HFF-Myc (cell line): ENCODE results near the gene DNER.

Experiments
- DNase-seq: peaks from one replicate; pipeline ENCODE4 v3.0.0-alpha.2; 2011; ENCODE audit warnings: low read depth; ENCODE audit errors: extremely low read depth
- H3K4me3 ChIP-seq: replicated peaks from 2 replicates; pipeline ENCODE4 v1.5.1; 2011; ENCODE audit warnings: low read depth, mild to moderate bottlenecking, control low read depth, low read length
- TF ChIP-seq, protein P1 (sequence below): IDR thresholded peaks from 2 replicates; pipeline ENCODE4 v1.5.1; 2012; ENCODE audit warnings: mild to moderate bottlenecking, low read depth, low read length, control low read depth; ENCODE audit errors: missing control alignments

Gene DNER

GRCh38 chr2:229477269-229477755 is 237.0 kb downstream of the DNER start:
- DNase-seq, result no peak
- TF ChIP-seq, protein P1, sequence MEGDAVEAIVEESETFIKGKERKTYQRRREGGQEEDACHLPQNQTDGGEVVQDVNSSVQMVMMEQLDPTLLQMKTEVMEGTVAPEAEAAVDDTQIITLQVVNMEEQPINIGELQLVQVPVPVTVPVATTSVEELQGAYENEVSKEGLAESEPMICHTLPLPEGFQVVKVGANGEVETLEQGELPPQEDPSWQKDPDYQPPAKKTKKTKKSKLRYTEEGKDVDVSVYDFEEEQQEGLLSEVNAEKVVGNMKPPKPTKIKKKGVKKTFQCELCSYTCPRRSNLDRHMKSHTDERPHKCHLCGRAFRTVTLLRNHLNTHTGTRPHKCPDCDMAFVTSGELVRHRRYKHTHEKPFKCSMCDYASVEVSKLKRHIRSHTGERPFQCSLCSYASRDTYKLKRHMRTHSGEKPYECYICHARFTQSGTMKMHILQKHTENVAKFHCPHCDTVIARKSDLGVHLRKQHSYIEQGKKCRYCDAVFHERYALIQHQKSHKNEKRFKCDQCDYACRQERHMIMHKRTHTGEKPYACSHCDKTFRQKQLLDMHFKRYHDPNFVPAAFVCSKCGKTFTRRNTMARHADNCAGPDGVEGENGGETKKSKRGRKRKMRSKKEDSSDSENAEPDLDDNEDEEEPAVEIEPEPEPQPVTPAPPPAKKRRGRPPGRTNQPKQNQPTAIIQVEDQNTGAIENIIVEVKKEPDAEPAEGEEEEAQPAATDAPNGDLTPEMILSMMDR, result no peak
- no peak overlapping the region for H3K4me3 ChIP-seq

DNA sequence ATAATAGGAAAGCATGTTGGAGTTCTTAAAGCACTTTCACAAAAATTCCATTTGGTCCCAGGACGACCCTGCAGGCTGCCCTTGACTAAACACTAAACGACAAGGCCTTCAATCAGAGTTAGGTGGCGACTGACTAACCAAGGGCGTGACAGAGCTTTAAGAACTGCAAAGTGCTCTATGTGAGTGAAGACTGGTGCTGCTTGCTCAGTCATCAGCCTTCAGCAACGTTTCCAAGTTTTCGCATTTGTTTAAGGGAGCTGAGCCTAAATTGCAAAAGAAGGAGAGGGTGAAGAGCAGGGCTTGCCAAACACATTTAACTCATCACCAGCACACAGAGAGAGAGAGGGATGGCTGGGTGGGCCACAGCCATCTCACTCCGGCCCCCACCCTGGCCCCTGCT is 238.6 kb downstream of the DNER start:
- no peak for DNase-seq
- no peak overlapping the region for H3K4me3 ChIP-seq
- TF ChIP-seq, protein P1, result no peak

DNA sequence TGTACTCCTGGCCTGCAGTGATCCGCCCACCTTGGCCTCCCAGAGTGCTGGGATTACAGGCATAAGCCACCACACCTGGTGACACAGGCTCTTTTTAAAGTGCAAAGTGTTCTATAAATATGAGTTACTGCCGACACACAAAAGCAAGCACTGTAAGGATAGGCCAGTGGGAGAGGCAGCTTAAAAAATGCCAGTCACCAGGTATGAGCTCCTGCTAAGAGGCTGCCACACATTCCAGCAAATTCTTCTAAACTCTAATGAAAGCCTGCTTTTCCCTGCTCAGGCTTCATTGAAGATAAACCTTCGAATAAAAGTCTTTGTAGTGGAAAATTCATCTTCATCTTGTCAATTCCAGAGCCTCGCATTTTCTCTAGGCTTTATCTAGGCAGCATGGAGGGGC is 240.2 kb downstream of the DNER start:
- TF ChIP-seq, protein P1, result no peak
- no peak for DNase-seq
- no peak overlapping the region for H3K4me3 ChIP-seq

- DNase-seq, result no peak
Measured at GRCh38 chr2:229470781-229471180, 243.6 kb downstream of the DNER start.

DNA sequence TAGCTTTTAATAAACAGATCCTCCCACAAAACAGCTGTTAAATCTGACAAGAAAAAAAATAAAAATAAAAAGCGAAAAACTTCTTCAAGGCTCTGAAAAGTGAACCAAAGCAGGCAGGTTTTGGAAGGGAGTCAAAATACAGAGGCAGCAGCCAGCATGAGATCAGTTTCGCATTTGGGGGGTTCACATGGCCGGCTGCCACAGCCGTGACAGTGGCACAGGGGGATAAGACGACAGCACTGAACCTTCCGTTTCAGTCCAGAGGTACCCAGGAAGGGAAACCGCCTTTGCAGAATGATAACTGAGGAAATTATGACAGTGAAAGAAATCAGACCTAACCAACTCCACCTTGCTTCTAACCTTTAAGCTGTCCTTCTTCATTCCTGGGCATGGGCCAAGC is 246.6 kb downstream of the DNER start:
- no peak for DNase-seq
- TF ChIP-seq, protein P1, result no peak
- H3K4me3 ChIP-seq, result no peak overlapping the region

More at GRCh38 chr2:229470781-229471180, 243.6 kb downstream of the DNER start:
- TF ChIP-seq, protein P1, result no peak
- no peak overlapping the region for H3K4me3 ChIP-seq

DNA sequence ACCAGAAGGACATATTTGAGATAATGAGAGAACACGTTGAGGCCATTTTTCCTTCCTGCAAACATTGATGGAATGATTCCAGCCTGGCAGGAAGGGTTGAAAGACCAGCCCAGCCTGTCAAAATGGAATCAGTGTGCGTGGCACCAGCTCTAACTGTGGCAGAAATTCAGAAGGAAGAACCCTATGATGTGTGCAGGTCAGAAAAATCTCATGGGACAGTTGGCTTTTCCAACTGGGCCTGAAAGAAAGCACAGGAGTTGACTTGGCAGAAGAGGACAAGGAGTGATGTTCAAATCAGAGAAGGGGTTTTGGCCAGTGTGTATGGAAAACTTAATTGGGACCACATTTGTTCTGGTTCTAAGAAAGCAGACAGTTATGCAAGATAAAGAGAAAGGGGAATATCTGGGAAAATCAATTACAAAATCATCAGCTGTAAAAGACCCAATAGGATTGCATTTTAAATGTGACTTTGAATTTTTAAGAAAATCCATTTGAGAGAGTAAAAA is 250.5 kb downstream of the DNER start:
- TF ChIP-seq, protein P1, result no peak
- no peak for DNase-seq
- H3K4me3 ChIP-seq, result no peak overlapping the region

DNA sequence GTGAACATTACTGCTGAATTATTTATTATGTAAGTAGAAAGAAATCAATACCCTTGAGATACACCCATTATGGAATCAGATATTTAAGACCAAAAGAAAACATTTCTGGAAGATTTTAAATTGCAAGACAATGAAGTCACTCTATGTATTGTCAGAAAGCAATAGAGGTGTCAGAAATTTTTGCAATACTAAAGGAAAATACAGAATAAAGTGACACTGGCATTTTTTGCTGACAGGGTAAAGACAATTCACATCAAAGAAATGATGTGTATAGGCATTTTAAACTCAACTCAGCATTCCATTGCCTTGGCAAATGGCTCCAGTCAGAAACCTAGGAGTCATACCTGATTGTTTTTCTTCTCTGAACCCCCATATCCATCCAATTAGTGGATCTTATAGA is 252.2 kb downstream of the DNER start:
- H3K4me3 ChIP-seq, result no peak overlapping the region
- no peak for DNase-seq
- TF ChIP-seq, protein P1, result no peak
